Stimulated activated CD8-positive, alpha-beta memory T cell treated with anti-CD3 and anti-CD28 coated beads, Interleukin-7, amount 100 ng/mL, for 48 hours (primary cell): Measurements from ENCODE around the gene SCUBE3.

ENCODE experiments used
- DNase-seq, 2 donors: peaks; one replicate each; pipeline ENCODE4 v3.0.0-alpha.2; 2020; ENCODE audit warnings: low read depth in 1 of 2; ENCODE audit errors: extremely low read depth in 1 of 2

SCUBE3 gene

DNA sequence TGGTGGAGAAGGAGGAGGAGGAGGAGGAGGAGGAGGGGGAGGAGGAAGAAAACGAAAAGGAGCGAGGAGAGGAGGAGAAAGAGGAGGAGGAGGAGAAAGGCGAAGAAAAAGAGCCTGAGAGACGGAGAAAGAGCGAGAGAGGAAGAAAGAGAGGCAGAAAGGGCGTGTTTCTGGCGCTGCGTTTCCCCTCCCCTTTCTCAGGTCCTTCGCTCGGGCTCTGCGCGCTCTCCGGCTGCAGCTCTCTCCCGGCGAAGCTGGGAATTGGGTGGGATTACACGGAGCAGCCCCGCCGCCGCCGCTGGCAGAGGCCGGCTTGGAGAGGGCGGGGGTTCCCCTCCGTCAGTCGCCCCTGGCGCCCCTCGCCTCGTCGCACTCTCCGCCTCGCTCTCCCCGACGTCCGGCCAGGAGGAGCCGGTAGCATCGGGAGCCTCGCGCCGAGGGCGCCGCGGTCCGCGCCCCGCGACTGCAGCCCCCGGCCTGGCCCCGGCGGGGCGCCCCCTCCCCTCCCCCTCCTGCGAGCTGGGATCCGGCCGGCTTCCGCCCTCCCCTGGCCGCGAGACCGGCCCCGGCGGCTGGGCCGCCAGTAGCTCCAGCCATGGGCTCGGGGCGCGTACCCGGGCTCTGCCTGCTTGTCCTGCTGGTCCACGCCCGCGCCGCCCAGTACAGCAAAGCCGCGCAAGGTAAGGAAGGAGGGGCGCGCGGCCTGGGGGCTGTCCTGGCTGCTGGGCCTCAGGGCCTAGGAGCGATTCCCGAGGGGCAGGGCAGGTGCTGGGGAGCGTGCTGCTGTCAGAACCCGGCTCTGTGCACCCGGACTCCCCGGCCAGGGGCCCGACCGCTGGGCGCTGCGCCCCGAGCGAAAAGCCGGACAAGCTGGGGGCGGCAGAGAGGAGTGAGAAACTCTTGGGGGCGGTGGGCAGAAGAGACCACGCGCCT lies at the start of gene SCUBE3:
Gene SCUBE3 (plus strand): TSS at position 133 of the 933 bp plus-strand sequence. CDS start 463 bp downstream, at position 596.
- no peak for DNase-seq

DNA sequence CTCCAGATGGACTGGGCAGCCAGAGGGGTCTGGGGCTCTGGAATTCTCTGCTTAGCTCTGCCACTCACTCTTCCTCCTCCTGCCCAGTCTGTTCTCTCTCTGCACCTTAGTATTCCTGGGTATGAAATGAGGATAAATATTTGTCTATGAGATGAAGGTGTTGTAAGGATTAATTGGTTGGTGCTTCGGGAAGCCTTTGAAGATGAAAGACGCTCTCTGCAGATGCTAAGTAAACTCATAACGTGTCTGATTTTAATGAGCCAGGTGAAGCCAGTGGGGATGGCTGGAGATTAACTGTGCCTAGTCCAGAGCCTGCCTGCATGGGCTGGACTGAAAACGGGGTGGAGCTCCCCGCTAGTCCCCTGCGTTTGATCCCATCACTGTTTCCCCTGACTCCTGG lies 49.5 kb upstream of the SCUBE3 start:
- no peak for DNase-seq

DNA sequence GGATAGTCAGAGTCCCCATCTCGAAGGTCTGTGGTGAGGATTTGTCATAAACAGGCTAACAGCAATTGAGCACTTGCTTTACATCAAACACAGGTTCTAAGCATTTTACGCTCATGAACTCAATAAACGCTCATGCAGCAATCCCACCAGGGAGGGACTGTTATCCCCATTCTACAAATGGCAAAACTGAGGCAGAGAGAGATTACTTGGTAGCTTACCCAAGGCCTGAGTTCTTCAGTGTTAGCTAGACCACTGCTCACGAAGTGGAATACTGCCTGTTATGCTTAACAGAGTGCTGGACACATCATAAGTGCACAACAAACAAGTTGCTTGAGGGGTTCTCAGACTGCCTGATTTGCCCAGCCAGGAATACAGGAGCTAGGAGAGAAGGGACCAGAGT lies 48.9 kb upstream of the SCUBE3 start:
- no peak for DNase-seq

DNA sequence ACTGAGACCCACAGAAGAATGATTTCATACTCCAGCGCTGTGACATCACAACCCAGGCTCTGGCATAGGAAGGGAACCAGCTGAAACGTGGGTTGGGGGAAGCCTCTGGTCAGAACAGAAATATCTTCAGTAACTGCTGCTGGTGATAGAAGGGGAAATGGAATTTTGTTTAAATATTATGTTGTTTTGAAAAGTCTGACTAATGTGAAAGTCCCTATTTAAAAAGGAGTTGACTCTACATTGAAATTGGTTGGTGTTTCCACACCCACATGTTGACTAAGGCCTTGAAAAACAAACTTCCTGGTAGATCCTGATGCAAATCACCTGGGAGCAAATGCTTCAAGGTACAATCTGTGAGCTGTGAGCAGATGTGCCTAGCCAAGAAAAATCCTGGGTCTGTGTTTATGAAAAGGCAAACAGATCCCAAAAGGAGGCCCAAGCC lies 48.1 kb upstream of the SCUBE3 start:
- no peak for DNase-seq

DNA sequence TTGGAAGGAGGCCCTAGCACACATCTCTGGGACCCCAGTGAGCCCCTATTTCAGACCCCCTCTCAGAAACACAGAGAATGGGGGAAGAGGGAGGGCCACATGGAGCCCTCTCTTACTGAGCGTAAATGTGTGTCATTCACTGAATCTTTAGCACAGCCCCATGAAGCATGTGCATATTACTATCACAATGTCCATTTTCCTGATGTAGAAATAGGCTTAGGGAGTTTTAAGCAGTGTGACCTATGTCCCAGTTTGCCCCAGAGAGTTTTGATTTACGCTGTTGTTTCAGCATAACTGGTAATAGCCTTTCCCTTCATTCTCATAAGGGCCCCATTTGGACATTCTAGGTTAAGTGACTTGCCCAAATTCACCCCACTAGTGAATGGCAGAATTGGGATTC lies 47.6 kb upstream of the SCUBE3 start:
- no peak for DNase-seq

DNA sequence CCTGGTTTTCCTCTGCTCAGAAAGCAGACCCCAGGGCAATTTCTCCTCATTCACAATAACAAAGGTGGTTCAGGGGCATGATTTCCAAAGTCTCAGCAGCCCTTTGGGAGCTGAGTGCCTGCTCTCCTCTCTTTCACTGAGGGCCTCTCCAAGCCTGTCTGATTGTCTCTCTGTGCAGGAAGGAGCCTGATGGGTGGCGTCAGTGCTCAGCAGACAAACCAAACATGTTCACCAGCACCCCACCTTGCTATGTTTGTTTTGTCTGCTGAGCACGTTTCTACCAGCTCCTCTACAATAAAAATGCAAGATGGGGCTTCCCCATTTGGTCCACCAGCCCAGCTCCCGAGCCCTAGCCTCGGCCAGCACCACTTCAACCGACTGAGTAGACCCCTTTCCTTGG lies 47.2 kb upstream of the SCUBE3 start:
- no peak for DNase-seq

DNA sequence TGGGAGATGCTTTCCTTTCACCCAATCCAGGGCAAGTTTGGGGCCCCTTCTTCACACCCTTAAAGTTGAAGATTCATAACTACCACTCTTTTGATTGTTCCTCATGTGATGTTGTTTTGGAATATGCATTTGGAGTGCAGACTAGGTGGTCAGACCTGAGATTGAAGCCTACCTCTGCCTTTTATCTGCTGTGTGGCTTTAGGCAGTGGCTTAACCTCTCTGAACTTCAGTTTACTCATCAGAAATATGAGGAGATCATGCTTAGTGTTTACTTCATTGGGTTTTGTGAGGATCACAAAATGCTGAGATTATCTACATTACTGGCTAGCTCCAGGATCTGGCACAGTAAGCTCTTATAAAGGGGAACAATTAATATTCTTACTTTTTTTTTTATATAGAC lies 46.3 kb upstream of the SCUBE3 start:
- no peak for DNase-seq

DNA sequence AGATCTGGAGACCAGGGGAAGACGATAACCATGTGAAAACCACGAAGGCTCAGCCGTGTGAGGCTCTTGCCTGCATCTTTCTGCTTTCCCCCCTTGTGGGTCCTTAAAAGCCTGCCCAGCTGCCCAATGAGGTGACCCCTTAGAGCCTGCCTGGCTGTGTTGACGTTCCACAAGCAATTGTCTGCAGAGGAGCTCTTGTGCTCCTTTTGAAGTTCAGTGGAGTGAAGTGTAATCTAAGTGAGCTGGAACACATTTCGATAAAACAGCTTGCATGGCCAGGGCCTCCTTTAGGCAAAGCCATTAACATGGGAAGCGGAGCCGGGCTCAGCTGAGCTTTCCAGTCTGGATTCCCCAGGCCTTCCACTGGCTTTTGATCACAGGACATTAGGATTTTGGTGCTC lies 45.3 kb upstream of the SCUBE3 start:
- DNase-seq, result no peak

DNA sequence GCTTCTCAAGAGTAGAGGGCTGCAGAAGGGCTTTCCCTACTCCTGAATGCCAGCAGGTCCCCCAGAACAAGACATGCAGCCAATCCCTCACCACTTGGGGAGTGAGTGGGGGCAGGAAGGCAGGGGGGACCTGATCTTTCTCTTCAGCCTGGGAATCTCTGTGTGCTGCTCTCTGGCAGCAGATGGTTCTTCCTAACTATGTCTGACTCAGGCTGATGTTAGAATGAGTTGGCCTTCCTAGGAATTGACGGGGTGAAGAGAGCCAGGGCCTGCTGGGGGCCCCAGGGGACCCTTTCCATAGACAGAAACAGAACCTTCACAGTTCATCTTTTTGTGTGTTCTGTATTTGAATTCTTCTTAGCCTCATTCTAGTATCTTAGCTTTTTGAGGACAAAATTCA lies 43.6 kb upstream of the SCUBE3 start:
- no peak for DNase-seq

DNA sequence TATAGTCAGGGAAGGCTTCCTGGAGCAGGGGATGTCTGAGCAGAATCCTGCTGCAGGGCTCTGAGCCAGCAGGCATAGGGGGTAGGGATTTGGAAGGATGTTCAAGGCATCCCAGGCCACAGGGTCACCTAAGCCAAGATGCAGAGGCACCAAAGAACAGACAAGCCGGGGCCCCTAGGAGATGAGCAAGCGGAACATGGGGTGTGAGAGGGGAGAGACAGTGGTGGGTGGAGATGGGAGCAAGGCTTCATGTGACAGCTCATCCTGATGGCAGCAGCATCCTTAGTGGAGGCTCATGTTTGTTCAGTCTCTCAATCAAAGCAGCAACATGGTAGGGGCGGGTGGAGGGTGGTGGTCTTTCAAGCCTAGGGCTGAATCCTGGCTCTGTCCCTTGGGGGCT lies 42.9 kb upstream of the SCUBE3 start:
- DNase-seq, result no peak

DNA sequence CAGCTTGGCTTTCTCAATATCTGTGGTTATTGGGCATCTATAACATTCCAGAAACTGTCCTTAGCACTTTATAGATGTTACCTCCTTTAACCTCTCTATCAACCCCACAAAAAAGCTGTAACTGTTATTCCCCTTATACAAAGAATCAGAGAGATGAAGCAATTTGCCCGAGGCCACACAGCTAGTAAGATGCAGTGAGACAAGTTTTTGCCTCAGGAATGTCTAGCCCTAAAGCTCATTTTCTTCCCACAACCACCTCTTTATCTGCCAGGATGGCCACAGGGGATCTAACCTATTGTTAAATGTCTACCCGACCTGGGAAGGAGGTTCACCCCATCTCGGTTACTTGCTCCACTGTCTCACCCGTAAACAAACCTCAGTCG lies 40.7 kb upstream of the SCUBE3 start:
- DNase-seq, result no peak

DNA sequence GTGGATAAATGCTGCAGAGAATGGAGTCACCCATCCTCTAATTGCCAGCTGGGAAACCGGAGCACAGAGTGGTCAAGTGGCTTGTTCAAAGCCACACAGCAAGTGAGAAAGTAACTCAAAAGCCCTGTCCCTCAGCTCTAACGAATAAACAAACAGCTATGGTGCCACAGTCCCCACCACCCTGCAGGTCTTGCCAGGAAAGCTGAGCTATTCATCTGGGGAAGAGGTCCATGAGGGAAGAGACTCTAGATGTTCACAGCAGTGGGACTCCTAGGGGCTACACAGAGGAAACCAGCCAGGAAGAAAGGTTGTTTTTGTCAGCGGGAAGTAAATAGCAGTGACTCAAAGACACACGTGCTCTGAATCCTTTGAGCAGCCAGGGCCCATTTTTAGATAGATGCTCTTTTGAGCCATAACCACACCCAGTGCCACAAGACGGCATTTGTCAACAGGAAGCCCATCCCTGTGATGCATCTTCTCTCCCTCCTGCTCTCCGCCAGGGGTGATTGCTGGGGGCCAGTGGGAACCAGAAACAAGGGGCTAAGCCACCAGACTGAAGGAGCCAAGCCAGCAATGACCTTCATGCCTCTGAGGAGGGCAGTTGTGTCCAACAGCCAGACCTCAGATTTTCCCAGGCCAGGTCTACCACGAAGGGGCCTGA lies 40.2 kb upstream of the SCUBE3 start:
- no peak for DNase-seq

DNA sequence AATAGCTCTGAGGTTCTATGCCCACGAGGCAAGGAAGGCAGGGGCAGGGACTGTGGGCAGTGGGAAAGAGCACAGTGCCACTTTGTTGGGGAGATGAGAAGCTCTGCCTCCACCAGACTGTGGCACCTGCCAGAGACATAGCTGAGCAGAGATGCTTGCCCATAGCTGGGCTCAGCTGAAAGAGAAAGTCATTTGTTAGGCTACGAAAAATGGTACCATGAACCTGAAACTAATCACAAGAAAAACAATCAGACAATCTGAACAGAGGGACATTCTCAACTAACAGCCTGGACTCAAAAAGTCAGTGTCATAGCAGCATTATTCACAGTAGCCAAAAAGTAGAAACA lies 39.7 kb upstream of the SCUBE3 start:
- DNase-seq, result no peak

DNA sequence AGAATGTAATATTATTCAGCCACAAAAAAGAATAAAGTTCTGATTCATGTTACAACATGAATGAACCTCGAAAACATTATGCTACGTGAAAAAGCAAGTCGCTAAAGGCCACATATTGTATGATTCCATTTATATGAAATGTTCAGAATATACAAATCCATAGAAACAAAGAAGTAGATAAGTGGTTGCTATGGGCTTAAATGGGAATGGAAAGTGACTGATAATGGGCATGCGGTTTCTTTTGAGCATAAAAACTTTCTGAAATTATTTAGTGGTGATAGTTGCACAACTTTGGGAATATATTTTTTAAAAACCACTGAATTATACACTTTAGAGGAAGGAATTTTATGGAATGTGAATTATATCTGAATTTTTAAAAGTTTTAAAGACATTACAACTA lies 39.3 kb upstream of the SCUBE3 start:
- DNase-seq, result no peak

DNA sequence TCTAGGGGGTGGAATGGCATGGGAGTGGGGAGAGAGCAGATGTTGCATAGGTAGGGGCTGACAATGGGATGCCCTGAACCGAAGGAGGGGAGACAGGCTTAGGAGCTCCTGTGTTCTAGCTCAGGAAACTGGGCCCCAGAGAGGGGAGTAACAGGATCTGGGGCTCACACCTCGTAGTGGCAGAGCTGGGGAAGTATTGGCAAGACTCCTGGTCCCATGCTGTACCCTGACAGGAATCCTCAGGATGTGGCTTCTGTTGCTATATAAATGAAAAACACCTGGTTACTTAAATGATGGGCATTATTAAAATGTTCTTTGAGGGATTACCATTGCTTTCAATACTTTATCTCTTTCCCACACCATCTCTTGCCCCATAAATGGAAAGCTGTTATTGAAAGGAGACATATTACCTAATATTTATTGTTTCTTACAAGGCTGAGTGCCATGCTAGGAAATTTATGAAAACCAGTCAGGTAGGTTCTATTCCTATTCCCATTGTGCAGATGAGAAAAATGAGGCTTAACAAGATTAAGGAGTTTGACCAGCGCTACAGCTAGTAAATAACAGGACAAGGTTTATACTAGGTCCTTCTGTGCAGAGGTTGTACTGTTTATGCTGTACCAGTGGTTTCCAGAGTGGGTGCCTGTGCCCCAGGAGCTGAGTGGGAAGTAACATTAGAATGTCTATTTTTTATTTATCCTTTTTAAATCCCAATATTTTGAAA lies 37.3 kb upstream of the SCUBE3 start:
- DNase-seq, result no peak

DNA sequence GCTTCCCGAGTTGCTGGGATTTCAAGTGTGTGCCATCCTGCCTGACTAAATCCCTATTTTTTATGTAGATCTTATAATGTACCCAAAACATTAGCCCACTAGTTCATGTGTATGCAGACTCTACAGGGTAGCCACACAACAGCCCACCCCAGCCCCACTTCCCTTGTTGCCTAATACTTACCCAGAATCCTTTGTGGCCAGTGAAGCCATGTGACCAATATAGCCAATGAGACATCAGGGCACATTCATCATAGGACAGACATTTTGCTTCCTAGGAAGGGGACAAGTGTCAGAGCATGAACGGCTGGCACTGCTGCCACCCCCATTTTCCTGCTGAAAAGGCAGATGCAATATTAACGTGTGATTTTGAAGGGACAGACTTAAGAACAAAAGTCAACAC lies 36.6 kb upstream of the SCUBE3 start:
- no peak for DNase-seq

DNA sequence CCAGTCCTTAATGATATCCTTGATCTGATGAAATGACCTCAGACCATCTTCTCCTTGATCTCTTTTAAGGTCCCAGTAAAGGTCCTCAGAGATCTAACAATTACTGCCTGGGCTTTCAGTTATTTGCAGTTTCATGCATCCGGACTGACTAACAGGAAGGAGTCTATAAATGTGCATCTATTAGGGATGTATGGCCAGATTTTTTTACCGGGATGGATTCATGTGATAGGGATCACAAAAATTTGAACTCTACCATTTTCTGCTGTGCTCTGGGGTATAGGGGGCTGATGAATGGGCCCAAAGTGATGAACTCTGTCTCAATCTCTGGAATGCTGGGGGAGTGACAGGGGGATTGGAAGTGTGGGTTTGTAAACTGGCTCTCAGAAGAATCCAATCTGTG lies 36.2 kb upstream of the SCUBE3 start:
- no peak for DNase-seq

DNA sequence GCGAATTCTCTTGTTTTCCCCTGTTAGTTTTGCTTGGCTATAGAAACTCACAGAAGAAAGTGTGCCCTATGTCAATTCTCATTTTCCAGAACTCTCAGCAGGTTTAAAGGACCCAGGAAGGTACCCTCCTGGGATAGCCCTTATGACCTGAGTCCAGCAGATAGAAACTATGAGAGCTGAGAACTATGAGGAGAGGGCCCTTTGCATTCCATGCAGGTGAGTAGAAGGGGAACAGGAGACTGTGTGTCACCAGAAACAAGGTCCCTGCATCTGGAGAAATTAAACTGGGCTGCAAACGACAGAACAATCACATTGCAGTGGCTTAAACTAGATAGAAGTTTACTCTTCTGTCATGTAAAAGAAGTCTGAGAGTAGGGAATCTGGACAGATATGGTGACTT lies 35.7 kb upstream of the SCUBE3 start:
- no peak for DNase-seq

DNA sequence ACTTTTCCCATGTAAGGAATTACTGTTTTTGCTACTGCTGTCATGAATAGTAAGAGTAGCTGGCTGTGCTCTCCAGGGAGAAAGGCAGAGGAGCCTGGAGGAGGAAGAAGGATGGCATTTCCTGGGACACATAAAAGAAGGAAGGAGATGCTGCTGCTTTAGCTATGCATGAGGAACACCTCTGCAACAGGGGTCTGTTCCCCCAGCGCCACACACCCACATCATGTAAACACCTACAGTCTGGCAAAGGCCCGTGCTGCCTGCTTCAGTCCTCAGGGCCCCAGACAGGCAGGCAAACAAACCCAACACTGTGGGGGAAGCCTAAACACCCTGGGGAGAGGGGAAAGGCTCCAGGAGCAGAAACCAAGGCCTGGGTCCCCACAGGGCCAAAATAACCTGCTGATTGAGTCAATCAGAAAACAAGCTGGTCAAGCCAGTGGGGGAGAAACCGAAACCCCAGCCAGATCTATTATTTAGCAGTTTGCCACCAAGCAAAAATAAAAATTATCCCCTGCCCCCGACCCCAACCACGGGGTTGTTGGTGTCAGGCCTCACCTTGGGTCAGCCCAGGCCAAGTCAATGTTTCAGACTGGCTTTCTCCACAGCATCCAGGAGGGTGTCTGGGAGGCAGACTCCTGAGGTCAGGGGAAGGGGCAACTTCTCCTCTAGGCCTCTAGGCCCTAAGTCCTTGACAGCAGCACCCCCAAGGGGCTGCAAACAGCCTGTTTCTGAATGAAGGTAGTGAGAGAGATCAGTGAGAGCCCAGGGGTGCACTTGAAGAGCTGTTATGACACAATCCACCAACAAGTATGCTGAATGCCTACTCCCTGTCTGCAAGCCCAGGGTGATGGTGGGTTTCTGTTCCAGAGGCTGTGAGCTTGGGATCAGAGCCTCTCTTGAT lies 34.6 kb upstream of the SCUBE3 start:
- DNase-seq, result no peak

DNA sequence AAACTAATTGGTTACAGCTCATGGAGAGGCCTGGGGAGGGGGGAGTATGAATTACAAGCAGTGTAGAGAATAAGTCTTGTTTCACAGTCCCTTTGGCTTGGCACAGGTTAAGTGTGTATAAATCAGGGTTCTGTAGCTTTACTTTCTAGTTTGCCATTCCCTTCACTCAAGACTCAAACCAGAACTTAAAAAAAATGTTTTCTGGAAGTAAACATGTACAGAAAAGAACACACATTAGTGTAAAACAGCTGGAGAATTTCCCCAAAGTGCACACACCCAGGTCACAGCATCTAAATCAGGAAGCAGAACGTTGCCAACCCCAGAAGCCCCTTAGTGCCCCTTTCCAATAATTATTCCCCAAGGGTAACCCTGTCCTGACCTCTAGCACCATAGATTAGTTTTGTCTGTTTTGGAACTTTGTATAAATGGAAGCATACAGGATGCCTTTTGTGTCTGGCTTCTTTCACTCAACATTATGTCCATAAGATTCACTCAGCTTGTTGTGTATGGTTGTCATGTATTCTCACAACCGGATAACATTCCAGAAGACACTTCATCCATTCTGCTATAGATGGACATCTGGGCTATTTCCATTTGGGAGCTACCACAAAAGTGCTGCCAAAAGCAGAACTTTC lies 33.7 kb upstream of the SCUBE3 start:
- DNase-seq, result no peak
